CD4-positive, alpha-beta T cell treated with Interleukin-15 for 4 hours (primary cell): Measurements from ENCODE around the gene CCDC116.
"Not testable (repeated sequence)": the region's sequence is repeated elsewhere in the genome, so short reads cannot be mapped to it uniquely, and the experiment has no call there.

ENCODE experiments used
- DNase-seq: peaks from one replicate; pipeline ENCODE4 v3.0.0-alpha.2; 2020; ENCODE audit warnings: low spot score

Gene CCDC116

DNA sequence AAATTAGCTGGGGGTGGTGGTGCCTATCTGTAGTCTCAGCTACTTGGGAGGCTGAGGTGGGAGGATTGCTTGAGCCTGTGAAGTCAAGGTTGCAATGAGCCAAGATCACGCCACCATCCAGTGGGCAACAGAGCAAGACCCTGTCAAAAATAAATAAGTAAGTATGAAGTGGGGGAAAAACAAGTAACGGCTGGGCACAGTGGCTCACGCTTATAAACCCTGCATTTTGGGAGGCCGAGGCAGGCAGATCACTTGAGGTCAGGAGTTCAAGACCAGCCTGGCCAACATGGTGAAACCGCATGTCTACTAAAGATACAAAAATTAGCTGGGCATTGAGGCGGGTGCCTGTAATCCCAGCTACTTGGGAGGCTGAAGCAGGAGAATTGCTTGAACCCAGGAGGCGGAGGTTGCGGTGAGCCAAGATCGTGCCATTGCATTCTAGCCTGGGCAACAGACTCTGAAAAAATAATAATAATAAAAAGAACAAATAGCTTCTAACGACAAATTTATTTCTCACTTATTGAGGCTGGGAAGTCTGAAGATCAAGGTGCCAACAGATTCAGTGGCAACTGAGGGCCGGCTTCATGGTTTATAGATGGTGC lies 22.9 kb upstream of the CCDC116 start:
- DNase-seq: not testable (repeated sequence)

- DNase-seq: no peak
Observed at GRCh38 chr22:21611210-21611977, 21.2 kb upstream of the CCDC116 start.

DNA sequence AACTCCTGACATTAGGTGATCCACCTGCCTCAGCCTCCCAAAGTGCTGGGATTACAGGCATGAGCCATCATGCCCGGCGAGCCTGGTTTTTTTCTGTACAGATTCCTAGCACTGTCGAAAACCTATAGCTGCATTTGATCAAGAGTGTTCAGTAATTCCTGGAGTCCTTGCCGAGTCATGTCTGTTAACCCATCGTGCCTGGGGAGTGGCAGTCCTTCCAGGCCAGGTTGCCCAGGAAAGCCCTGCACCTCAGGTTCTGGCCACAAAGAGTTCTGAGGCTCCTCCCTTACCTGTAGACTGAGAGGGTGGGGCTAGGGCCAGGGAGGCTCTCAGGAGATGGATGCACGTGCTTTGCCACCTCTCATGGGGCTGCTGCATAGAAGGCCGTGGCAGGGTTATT lies 19.7 kb upstream of the CCDC116 start:
- no peak for DNase-seq

DNA sequence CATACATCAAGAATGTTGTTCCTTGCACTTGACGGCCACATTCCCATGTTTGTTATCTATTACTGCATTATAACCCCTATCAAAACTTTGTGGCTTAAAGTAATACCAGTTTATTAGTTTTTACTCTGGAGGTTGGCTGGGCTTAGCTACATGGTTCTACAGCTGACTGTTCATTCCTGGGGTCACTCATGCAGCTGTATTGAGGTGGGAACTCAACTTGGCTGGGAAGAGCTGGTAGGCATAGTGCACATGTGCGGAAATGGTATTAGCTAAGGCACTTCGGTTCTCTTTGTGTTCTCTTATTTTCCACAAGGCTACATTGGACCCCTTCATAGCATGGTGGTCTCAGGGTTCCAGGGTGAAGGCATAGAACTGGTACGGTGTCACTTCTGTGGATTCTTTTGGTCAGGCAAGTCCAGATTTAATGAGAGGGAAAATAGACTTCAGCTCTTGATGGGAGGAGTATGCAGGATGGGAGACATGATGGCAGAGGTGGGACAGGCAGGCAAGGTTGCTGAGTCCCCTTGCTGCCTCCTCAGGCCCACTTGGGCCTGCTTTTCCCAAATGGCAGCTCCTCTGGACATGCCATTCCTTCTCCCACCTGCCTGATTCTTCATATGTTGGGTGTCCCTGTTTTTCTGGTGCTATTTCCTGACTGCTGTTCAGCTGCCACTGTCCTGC lies 18.9 kb upstream of the CCDC116 start:
- no peak for DNase-seq

GRCh38 chr22:21615731-21616130 lies 16.8 kb upstream of the CCDC116 start:
- DNase-seq: no peak

DNA sequence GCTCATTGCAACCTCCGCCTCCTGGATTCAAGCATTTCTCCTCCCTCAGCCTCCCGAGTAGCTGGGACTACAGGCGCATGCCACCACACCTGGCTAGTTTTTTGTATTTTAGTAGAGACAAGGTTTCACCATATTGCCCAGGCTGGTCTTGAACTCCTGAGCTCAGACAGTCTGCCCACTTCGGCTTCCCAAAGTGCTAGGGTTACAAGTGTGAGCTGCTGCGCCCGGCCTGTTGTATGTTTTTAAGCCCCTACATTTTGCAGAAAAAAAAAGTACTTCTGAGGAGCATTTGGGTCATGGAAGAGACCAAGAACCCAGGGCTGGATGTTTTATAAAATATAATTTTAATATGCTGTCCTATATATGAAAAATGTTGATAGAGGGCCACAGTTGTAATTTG lies 15.2 kb upstream of the CCDC116 start:
- DNase-seq: not testable (repeated sequence)

GRCh38 chr22:21621025-21621424 lies 11.5 kb upstream of the CCDC116 start:
- DNase-seq: no peak

DNA sequence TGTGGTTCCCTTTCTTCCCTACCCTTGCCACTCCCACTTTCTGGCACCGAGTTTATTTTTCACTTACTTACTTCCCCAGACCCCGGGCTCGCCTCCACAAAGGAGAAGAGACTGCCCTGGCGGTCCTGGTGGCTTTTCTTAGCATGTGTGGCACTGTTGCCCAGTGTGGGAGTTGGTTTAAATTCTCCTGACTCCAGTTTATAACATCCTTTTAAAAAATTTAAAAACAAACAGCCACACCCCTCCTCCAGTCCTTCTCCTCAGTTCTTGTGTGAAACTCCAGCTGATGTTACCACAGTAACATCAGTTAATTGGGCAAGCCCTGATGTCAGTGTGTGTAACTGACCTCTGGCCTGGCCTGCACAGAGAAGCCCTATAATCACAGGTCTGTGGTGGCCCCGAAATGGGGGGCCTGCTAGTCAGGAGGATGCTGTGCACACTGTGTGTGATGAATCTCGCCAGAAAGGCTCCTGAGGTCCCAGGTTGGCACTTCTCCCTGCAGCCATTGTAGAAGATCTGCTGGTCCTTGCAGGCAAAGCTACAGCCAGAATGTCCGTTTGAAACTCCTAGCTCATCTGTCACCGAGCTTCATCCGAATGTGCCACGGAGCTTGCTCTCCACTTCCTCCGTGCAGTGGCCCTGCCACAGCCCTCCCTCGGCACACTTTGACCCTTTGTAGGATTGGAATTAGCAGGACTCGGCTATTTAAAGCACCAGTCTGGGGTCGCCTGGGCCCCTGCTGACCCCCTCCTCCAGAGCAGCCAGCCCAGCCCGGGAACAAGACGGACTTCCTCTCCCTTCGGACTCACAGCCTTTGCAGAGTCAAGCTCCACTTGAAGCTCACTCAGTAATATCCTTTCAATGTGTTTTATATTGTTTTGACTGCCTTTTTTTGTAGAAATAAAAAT lies 10.3 kb upstream of the CCDC116 start:
- no peak for DNase-seq

- DNase-seq: no peak
Observed at GRCh38 chr22:21622919-21623647, 9.5 kb upstream of the CCDC116 start.

GRCh38 chr22:21623648-21623970 lies 9.0 kb upstream of the CCDC116 start:
- no peak for DNase-seq

DNA sequence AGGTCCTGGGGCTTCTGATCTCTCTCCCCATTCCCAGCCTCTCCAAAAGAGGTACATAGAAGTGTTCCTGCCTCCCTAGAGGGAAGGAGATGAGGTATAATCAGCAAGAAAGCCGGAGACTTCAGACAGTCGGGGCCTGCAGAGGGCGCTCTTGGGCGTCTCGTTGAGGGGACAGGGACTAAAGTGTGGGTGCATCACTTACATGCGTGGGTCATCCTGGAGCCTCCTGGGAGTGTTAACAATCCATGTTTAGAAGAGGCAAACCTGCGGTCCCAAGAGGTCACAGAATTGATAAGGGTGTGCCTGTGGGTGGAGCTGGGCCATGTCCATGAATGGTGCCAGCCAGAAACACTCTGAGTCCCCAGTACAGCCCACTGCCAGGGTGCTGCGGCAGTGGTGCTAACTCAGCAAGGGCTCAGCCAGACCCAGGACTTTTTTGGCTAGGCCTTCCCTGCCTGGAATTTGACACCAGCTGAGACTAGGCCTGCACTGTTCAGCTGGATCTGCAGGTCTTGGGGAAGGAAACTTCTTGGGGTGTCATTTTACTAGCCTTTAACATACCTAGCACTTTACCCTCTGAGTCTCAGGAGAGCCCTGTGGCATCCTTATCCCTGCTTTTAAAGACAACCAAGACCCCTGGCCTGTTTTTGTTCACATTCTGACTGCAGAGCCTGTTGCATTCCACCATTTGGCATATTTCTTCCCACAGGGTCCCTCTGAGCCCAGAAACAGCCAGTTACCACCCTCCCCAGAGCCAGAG lies 8.3 kb upstream of the CCDC116 start:
- no peak for DNase-seq

GRCh38 chr22:21624880-21625791 lies 7.4 kb upstream of the CCDC116 start:
- DNase-seq: no peak

DNA sequence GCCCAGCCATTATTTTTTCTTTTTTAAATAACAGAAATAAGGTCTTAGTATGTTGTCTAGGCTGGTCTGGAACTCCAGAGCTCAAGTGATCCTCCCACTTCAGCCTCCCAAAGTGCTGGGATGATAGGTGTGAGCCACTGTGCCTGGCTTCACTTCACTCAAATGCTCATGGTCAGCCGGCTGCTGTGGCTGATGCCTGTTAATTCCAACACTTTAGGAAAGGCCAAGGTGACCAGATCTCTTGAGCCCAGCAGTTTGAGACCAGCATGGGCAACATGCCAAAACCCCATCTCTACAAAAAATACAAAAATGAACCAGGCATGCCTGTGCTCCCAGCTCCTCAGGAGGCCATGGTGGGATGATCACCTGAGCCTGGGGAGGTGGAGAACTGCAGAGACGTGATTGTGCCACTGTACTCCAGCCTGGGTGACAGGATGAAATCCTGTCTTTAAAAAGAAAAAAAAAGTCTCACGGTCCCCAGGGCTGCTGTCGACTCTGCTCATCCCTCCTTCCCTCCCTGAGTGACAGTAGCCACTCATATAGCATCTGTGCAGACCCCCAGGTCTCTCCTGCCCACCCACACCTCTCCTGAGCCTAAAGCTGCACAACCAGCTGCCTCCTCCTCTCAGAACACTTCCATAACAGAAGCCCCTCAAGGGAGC lies 6.4 kb upstream of the CCDC116 start:
- no peak for DNase-seq

- no peak for DNase-seq
Observed at GRCh38 chr22:21626735-21627469, 5.7 kb upstream of the CCDC116 start.

- DNase-seq: no peak
Observed at GRCh38 chr22:21628386-21629254, 3.9 kb upstream of the CCDC116 start.

DNA sequence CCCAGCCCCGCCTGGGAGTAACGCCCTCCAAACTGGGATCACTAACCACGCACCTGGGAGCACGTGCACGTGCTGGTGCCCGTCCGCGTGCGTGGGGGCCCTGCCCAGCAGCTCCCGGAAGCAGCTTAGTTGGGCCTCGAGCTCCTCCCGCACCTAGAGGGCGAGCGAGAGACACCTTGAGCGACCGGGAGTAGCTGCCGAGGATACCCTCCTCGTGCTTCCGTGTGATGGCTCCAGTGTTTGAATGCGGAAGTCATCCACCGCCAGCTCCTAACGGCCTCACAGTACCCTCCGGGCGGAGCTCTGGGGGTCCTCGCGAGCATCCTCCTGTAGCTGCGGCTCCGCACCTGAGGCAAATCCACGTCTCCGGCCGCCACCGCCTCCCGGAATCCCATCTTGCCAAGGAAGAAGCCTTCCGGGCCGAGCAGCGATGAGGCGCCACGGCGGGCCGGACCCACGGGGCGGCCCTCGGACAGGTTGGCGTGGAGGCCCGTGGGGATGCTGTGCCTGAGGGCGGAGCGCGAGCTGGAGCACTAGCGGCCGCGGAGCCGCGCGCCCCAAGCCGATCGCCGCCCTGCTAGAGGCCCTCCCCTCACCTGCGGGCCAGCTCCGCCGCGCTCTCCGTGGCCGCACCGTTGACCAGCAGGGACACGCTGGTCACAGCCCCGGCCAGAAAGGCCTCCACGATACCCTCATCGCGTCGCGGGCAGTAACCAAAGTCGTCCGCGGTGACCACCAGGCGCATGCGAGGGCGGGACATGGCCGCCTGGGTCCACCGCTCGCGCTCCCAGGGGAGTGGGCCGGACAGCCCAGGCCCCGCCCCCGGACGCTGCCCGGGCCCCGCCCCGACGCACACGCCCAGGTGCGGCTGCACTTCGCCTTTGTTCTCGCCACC lies 3.1 kb upstream of the CCDC116 start, which contains the start of gene YDJC:
Gene YDJC (minus strand): TSS at position 768 of the 895 bp plus-strand sequence. CDS start 8 bp downstream, at position 760.
- DNase-seq: peak; percentile 95
